Effector CD8-positive, alpha-beta T cell (primary cell): ENCODE data around the gene TENT4A.

ENCODE experiments used
- DNase-seq: peaks from one replicate; lab custom pipeline; 2025; lab: John Stamatoyannopoulos, UW

The TENT4A gene

DNA sequence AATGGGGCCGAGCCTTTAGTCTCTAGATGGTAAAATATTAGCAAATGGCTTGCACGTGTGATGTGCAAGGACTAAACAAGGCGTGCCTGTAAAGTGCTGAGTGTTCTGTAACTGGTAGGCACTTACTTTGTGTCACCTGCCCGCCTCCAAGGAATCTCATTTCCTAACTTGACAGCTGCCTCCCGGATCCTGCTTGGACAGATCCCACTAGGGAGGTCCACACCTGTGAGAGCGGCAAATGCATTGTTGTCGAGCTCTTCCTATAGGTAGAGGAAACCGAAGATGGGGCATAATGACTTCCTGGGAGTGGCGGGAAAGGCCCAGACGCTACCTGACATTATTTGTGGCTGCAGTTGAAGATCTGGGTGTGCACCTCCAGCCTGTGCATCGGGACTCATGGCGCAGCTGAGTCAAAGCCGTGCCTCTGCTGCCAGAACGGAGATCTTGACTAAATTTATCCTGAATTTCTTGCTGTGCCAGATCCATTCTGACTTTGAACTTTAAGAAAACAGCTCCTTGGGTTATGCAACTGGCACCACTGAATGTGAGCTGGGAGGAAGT lies 79.8 kb downstream of the TENT4A start:
- no peak for DNase-seq

DNA sequence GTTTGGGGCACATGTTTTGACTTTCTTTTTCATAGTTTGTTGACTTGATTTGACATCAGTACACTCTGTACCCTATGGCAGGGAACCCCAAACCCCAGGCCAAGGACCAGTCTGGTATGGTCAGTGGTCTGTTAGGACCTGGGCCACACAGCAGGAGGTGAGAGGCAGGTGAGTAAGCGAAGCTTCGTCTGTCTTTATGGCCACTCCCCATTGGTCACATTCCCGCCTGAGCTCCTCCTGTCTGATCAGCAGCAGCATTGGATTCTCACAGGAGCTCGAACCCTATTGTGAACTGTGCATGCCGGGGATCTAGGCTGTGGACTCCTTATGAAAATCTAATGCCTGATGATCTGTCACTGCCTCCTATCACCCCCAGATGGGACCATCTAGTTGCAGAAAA lies 88.0 kb downstream of the TENT4A start:
- no peak for DNase-seq

DNA sequence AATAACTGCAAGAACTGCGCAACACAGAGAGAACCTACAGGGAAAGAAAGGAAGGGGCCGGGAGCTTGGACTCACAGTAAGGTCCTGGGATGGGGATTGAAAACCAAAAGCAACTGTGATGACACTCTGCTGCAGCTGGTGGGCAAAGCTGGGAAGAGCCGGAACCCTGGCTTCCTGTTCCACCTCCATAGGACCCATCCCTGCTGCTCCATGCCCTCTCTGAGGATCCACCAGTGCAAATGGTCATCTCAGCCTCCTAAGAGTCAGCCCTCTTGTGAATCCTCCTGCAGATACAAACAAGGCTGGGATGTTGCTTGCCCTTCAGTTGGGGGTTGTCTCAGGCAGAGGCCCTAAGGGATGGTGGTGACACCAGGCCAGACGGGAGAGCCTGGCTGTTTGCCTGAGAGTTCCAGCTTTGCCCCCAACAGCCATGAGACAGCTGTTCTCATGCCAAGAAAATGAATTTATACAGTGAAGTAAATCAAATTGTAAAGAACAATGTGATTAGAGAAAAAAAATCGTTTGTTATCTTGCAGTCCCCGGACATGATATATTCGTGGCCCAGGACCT lies 90.8 kb downstream of the TENT4A start:
- no peak for DNase-seq

DNA sequence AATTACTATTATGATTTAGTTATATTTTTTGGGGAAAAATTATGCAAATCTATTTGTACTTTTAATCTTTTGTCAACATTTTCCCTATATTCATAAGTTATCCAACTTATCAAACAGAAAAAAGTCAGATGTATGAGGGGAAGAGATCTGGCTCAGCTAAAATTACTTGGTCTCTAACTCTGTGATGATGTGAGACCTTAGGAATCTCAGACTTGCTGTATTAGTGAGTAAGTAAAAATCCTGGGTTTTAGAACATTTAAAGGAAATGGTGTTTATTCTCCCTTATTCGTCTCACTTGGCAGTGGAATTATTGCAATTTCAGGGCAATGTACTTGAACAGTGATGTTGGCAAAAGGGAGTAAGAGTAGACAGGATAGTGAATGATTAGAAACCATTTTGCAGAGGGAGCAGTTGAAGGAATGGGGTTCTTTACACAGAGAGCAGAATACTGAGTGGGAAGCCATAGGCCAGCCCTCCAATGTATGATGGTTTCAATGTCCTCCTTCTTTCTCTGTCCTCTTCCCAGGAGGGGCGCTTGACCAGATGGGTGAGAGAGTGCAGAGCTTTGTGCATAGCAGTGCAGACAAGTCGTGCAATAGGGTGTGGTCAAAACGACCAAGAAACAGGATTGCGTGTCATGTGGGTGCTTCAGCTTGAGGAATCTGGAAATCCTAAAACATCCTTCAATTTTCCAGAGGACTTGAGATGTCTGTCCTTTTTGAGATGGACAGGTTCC lies 91.7 kb downstream of the TENT4A start:
- DNase-seq: no peak

DNA sequence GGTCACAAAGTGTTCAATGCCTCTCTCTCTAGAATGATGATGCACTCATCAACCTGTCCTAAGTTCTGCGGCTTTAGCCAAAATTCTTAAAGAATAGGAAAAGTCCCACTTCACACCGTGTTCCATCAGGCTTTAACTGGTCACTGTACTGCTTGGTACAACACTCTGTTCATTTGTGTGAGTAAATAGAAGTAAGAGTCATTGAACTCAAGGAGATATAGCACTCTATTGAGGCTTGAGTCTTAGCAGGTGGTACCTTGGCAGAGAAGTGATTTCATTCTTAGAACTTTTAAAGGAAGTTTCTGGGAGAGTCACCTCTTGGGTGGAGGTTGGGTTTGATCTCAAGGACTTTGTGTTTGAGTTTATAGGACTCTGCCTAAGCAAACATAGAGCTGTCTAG lies 92.6 kb downstream of the TENT4A start:
- no peak for DNase-seq
